GM18519 (cell line): Measurements from ENCODE around the gene TCHP.

Experiments
- ATAC-seq: cut with Tn5 transposase; IDR thresholded peaks from one replicate; pipeline ENCODE4 v1.9.1; 2021; ENCODE audit warnings: mild to moderate bottlenecking, moderate library complexity; ENCODE audit not compliant: unreplicated experiment, low FRiP score

The TCHP gene

DNA sequence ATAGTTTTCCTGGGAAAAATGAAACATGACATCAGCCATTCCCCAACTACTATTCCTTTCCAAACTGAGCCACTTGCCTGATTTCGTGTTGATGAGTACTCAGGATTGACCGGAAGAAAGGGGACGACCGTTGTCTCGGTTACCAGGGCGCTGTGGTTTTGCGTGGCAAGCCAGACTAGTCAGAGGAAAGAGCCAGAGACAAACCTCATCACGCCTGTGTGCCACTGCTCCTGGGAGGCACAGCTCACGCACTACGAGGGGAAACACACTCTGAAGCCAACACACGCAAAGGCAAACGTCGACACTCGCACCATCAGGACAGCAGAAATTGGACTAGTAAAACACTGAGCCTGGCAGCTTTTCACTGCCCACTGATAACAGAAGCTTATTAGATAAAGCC, 61.1 kb downstream of the TCHP start:
- ATAC-seq, result no peak

DNA sequence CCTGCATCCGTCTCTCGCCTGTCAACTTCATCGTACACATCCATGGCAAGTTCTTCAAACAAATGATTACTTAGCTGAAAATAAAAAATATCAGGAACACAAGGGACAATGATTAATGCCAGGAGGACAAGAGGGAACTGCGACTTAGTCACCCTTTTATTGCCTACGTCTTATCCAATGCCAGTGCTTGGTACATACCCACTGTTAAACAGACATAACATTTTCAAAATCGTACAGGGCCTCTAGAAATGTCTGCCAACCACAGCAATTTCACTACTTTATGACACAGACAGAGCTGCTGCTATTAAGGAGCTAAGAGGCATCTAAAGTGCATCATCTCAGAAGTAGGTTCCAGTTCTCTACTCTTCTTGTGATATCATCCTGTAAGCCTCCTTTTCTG, 61.5 kb downstream of the TCHP start:
- ATAC-seq, result no peak

DNA sequence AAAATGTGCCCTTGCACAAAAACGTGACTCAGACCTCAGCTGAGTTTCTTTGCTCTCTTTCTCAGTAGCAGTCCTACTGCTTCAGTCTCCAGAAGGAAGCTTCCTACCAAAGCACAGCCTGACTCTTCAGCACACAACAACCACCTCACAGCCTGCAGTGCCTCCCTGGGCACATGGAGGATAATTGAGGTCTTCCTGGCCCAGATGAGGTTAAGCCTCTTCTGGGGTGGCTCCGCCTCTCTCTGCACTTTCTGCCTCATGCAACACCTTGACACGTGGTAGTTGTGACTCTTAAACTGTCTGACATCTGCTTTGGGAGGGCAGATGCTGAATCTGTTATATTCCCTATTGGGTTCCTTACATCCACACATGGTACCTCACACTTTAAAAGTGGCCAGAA, 62.3 kb downstream of the TCHP start:
- ATAC-seq, result no peak

- ATAC-seq, result no peak
Measured at GRCh38 chr12:109963330-109963729, 63.3 kb downstream of the TCHP start.

DNA sequence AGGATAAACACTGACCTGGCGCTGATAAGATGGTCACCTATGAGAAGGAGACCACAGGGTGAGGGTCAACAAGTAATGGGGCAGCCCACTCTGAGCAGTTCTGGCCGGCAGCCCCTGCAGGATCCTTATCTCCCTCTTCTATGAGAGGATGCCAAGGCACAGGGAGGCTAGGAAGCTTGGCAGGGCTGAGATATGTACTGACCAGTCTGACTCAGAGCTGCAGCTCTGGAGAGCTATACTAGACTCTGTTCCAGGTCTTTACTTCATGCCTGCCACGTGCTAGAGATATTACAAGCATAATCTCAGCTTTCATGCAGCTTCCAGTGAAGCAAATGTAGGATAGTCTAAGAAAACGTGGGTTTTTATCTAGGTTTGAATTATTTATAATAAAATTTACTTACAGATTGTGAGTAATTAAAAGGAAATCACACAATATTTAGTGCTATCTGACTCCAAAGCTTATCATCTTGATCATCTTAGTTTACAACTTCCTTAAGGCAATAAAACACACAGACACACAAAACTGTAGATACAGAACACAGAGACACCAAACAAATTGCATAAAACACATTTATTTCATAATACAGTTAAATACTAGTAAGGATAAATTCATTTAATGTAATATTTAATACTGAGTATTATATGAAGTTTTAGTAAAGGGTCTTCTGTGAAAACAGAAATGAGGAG, 63.8 kb downstream of the TCHP start:
- ATAC-seq, result no peak

DNA sequence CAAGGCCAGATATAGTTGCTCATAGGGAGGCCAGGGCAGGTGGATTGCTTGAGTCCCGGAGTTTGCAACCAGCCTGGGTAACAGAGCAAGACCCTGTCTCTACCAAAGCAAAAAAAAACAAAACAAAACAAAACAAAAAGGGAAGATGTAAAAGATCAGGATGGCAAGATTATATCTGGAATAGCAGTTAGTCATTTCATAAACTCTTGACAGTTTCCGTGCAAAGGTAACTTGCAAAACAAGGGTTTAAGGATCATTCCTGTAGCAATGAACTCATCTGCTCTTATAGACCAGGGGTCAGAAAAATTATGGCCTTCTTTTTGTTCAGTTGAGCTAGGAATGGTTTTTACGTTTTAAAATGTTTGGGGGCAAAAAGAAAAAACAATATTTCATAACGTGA, 66.5 kb downstream of the TCHP start:
- ATAC-seq, result no peak

DNA sequence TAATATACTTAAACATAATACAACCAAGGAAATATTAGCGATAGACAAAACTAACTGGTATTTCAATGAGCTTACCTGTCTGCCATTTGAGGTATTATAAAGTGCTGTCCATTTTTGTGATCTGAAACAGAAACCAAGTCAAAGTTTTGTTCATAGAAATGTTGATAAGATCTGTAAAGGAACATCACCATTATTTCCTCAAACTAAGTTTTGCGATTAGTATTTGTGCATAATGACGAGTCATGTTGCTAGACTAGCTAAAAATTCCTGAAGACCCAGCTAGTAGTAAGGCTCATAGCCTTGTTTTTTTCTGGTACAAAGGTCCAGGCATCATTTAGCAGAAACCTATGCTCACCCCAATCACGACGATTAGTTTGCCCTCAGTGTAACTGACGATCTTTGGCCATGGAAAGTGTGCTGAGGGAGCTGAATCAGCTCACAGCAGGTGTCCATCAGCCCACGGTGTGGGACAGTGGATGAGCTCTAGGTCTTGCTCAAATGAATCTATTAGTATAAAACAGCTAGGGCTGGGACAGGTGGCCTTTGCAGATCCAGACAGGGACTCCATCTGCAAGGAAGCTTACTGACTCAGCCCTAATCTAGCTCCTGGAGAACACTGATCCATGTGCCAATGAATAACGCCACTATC, 67.4 kb downstream of the TCHP start:
- no peak for ATAC-seq
